ENCODE measurements around the gene CREB3L2. TPM values are rescaled to one million over a fixed set of nuclear protein-coding genes. Genes with fewer than 3 reads are reported as not detected.
A peak's percentile ranks its signal among the peaks of the same experiment; 100 is the strongest.

The CREB3L2 gene
- total RNA-seq, 1 experiment from 2014 or later = 18.2 TPM

- no peak for DNase-seq (ENCODE audit: extremely low read depth, low read depth)
Measured at GRCh38 chr7:137954614-137955013, 47.3 kb downstream of the CREB3L2 start.

GRCh38 chr7:137953665-137954470 lies 48.0 kb downstream of the CREB3L2 start:
- DNase-seq (ENCODE audit: extremely low read depth, low read depth) = peak; percentile 91

GRCh38 chr7:137953043-137953664 lies 48.7 kb downstream of the CREB3L2 start:
- DNase-seq (ENCODE audit: extremely low read depth, low read depth) = peak; percentile 59

- no peak for DNase-seq (ENCODE audit: extremely low read depth, low read depth)
Measured at GRCh38 chr7:137952426-137952805, 49.5 kb downstream of the CREB3L2 start.

- DNase-seq (ENCODE audit: extremely low read depth, low read depth) = no peak
Measured at GRCh38 chr7:137951700-137952425, 50.0 kb downstream of the CREB3L2 start.

GRCh38 chr7:137950967-137951366 lies 50.9 kb downstream of the CREB3L2 start:
- no peak for DNase-seq (ENCODE audit: extremely low read depth, low read depth)

- no peak for DNase-seq (ENCODE audit: extremely low read depth, low read depth)
Measured at GRCh38 chr7:137950263-137950621, 51.6 kb downstream of the CREB3L2 start.

- no peak for DNase-seq (ENCODE audit: extremely low read depth, low read depth)
Measured at GRCh38 chr7:137949416-137950262, 52.2 kb downstream of the CREB3L2 start.

GRCh38 chr7:137948845-137949330 lies 53.0 kb downstream of the CREB3L2 start:
- no peak for DNase-seq (ENCODE audit: extremely low read depth, low read depth)

GRCh38 chr7:137948083-137948844 lies 53.6 kb downstream of the CREB3L2 start:
- DNase-seq (ENCODE audit: extremely low read depth, low read depth) = no peak

GRCh38 chr7:137947046-137947445 lies 54.8 kb downstream of the CREB3L2 start:
- no peak for DNase-seq (ENCODE audit: extremely low read depth, low read depth)

- no peak for DNase-seq (ENCODE audit: extremely low read depth, low read depth)
Measured at GRCh38 chr7:137946011-137946410, 55.9 kb downstream of the CREB3L2 start.

- no peak for DNase-seq (ENCODE audit: extremely low read depth, low read depth)
Measured at GRCh38 chr7:137944168-137944567, 57.7 kb downstream of the CREB3L2 start.

- no peak for DNase-seq (ENCODE audit: extremely low read depth, low read depth)
Measured at GRCh38 chr7:137943132-137943551, 58.7 kb downstream of the CREB3L2 start.

GRCh38 chr7:137942484-137943115 lies 59.3 kb downstream of the CREB3L2 start:
- DNase-seq (ENCODE audit: extremely low read depth, low read depth) = no peak

GRCh38 chr7:137940656-137941518 lies 61.0 kb downstream of the CREB3L2 start:
- no peak for DNase-seq (ENCODE audit: extremely low read depth, low read depth)

- no peak for DNase-seq (ENCODE audit: extremely low read depth, low read depth)
Measured at GRCh38 chr7:137940218-137940617, 61.7 kb downstream of the CREB3L2 start.

GRCh38 chr7:137937202-137937560 lies 64.7 kb downstream of the CREB3L2 start:
- no peak for DNase-seq (ENCODE audit: extremely low read depth, low read depth)

All from NCI-H460 (cell line).